ENCODE results near the gene FIP1L1. TPM values are rescaled to one million over a fixed set of nuclear protein-coding genes. Genes with fewer than 3 reads are reported as not detected.

The FIP1L1 gene
- total RNA-seq, 1 experiment from 2014 or later: 44.8 TPM

DNA sequence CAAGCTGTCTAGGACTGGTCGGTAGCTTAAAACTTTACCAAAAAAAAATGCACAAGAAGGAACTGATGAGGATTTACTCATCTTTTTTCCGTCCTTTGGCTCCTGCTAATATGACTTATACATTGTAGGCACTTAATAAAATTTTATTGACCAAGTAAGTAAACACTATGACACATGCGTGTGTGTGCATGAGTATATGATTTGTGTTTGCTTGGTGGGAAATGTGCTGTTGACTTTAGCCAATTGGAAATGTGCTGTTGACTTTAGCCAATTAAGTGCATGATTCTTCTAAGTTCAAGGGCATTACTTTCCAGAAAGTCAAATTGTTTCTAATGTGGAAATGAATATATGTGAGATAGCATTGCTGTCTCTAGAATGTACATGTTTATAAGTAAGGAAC lies 78.3 kb downstream of the FIP1L1 start:
- no TSS peak for BruUV-seq (replicated peaks)
- Histone ChIP-seq H3K79me2 (ENCODE audit: low read depth) (no peaks in the 10 kb centered on the region), H3F3A (ENCODE audit: insufficient read depth, low read depth) (peaks cover 8% of the 10 kb centered on the region; the same call in 1 of the 2 replicates), H3K4me3 (no peak overlapping the region), H2AFZ (no peak overlapping the region), H4K20me1 (ENCODE audit: insufficient read depth) (no peaks in the 10 kb centered on the region), H3K9me2 (ENCODE audit: insufficient read depth) (no peaks in the 10 kb centered on the region), H3K27ac (no peak overlapping the region), H3K27me3 (ENCODE audit: insufficient read depth, low read depth) (no peaks in the 10 kb centered on the region), H3K4me1 (replicated peaks; ENCODE audit: insufficient read depth) (peaks cover 10% of the 10 kb centered on the region; the same call in 1 of the 2 replicates), H3K9me3 (ENCODE audit: insufficient read depth, low read depth) (no peaks in the 10 kb centered on the region), H3K4me2 (no peak overlapping the region), H3K36me3 (ENCODE audit: low read depth) (peaks cover 25% of the 10 kb centered on the region; the same call in 1 of the 2 replicates)
- ChIA-PET CTCF (no interaction called here), POLR2A (ENCODE audit: unreplicated experiment) (no interaction called here)
- TF ChIP-seq EZH2 (IDR thresholded peaks at IDR 0.05; ENCODE audit: low read depth): no peak
- TF ChIP-seq, protein P1, sequence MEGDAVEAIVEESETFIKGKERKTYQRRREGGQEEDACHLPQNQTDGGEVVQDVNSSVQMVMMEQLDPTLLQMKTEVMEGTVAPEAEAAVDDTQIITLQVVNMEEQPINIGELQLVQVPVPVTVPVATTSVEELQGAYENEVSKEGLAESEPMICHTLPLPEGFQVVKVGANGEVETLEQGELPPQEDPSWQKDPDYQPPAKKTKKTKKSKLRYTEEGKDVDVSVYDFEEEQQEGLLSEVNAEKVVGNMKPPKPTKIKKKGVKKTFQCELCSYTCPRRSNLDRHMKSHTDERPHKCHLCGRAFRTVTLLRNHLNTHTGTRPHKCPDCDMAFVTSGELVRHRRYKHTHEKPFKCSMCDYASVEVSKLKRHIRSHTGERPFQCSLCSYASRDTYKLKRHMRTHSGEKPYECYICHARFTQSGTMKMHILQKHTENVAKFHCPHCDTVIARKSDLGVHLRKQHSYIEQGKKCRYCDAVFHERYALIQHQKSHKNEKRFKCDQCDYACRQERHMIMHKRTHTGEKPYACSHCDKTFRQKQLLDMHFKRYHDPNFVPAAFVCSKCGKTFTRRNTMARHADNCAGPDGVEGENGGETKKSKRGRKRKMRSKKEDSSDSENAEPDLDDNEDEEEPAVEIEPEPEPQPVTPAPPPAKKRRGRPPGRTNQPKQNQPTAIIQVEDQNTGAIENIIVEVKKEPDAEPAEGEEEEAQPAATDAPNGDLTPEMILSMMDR (conservative IDR thresholded peaks at IDR 0.05): no peak
- intact Hi-C loops (cut with micrococcal nuclease; ENCODE audit: unreplicated experiment): no loop called here
- no peak for DNase-seq

DNA sequence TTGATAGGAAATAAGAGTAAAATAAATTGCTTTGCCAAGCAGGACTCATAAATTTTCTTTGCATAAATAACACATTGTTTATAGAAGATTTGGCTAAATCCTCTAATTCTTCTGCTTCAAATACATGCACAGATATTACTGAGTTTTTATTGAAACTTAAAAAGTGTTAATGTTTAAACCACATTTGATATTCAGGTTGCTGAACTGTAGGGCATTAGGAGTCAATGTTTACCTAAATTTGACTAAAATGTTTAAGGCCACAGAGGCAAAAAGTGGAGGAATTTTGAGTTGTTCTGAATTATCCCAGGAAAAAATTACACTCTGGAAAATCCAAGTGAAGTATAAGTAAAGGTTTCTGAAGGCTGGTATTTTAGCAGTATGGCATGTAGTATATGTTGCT lies 78.7 kb downstream of the FIP1L1 start:
- Histone ChIP-seq H3K4me2 (no peak overlapping the region), H3K27ac (no peak overlapping the region), H2AFZ (no peak overlapping the region), H3K36me3 (ENCODE audit: low read depth) (peaks cover 25% of the 10 kb centered on the region; the same call in 1 of the 2 replicates), H3K9me3 (ENCODE audit: insufficient read depth, low read depth) (no peaks in the 10 kb centered on the region), H3K27me3 (ENCODE audit: insufficient read depth, low read depth) (no peaks in the 10 kb centered on the region), H3K9me2 (ENCODE audit: insufficient read depth) (no peaks in the 10 kb centered on the region), H4K20me1 (ENCODE audit: insufficient read depth) (no peaks in the 10 kb centered on the region), H3F3A (ENCODE audit: insufficient read depth, low read depth) (peaks cover 8% of the 10 kb centered on the region; the same call in 1 of the 2 replicates), H3K4me1 (replicated peaks; ENCODE audit: insufficient read depth) (peaks cover 10% of the 10 kb centered on the region; the same call in 1 of the 2 replicates), H3K4me3 (no peak overlapping the region), H3K79me2 (ENCODE audit: low read depth) (no peaks in the 10 kb centered on the region)
- POLR2A ChIA-PET (ENCODE audit: unreplicated experiment): no interaction called here
- no TSS peak for BruUV-seq (replicated peaks)
- CTCF ChIA-PET: no interaction called here
- intact Hi-C loops (cut with micrococcal nuclease; ENCODE audit: unreplicated experiment): no loop called here
- DNase-seq: no peak
- TF ChIP-seq, protein P1 (conservative IDR thresholded peaks at IDR 0.05): no peak
- TF ChIP-seq EZH2 (IDR thresholded peaks at IDR 0.05; ENCODE audit: low read depth): no peak

DNA sequence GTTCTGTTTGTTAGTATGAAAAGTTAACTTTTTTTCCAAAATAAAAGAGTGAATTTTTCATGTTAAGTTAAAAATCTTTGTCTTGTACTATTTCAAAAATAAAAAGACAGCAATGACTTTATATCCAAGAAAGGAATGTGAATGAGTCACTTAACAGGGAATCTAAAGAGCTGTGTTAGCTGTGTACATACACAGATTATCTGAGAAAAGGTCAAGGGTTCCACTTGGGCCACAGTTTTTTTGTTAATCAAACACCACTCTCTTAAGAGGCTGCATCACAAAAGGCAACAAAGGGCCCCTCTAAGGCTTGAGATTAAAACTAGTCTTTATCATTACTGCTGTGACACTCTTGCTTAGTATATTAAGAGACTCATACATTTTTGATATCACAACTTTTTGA lies 82.1 kb downstream of the FIP1L1 start:
- peaks cover 17% of the 10 kb centered on the region; the same call in 1 of the 2 replicates for H3K36me3 ChIP-seq (ENCODE audit: low read depth)
- H3K9me3 ChIP-seq (ENCODE audit: insufficient read depth, low read depth): no peaks in the 10 kb centered on the region
- no peaks in the 10 kb centered on the region for H3K27me3 ChIP-seq (ENCODE audit: insufficient read depth, low read depth)
- no peaks in the 10 kb centered on the region for H3K79me2 ChIP-seq (ENCODE audit: low read depth)
- H3K27ac ChIP-seq: no peak overlapping the region
- TF ChIP-seq, protein P1 (conservative IDR thresholded peaks at IDR 0.05): no peak
- no peak for TF ChIP-seq EZH2 (IDR thresholded peaks at IDR 0.05; ENCODE audit: low read depth)
- CTCF ChIA-PET: no interaction called here
- H3F3A ChIP-seq (ENCODE audit: insufficient read depth, low read depth): peaks cover 14% of the 10 kb centered on the region
- no peak overlapping the region for H3K4me3 ChIP-seq
- no peaks in the 10 kb centered on the region for H4K20me1 ChIP-seq (ENCODE audit: insufficient read depth)
- H3K4me2 ChIP-seq: no peak overlapping the region
- intact Hi-C loops (cut with micrococcal nuclease; ENCODE audit: unreplicated experiment): no loop called here
- H3K9me2 ChIP-seq (ENCODE audit: insufficient read depth): no peaks in the 10 kb centered on the region
- POLR2A ChIA-PET (ENCODE audit: unreplicated experiment): no interaction called here
- BruUV-seq (replicated peaks): no TSS peak
- no peak for DNase-seq
- peaks cover 10% of the 10 kb centered on the region; the same call in 1 of the 2 replicates for H3K4me1 ChIP-seq (replicated peaks; ENCODE audit: insufficient read depth)
- H2AFZ ChIP-seq: no peak overlapping the region
